GM06990 (cell line): Measurements from ENCODE around the gene DEFB132.

Source experiments
- DNase-seq: peaks from one replicate; pipeline ENCODE4 v3.0.0-alpha.2; 2011; ENCODE audit not compliant: insufficient read length; ENCODE audit errors: extremely low read depth
- H3K27me3 ChIP-seq: replicated peaks from 2 replicates; pipeline ENCODE4 v1.6.0; 2011; ENCODE audit warnings: low read length; ENCODE audit not compliant: control insufficient read depth, insufficient read depth
- H3K36me3 ChIP-seq: 2 replicates; pipeline ENCODE4 v1.5.1; 2011; ENCODE audit warnings: low read length; ENCODE audit not compliant: control insufficient read depth, insufficient read depth
- H3K4me3 ChIP-seq: replicated peaks from 2 replicates; pipeline ENCODE4 v1.5.1; 2011; ENCODE audit warnings: low read depth, mild to moderate bottlenecking, control low read depth, low read length
- TF ChIP-seq, protein P1 (sequence below): IDR thresholded peaks from 2 replicates; pipeline ENCODE4 v1.5.1; 2011; ENCODE audit warnings: low read length, control low read depth, mild to moderate bottlenecking, inconsistent platforms; ENCODE audit not compliant: insufficient read depth, poor library complexity, severe bottlenecking

The DEFB132 gene, protein sequence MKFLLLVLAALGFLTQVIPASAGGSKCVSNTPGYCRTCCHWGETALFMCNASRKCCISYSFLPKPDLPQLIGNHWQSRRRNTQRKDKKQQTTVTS

DNA sequence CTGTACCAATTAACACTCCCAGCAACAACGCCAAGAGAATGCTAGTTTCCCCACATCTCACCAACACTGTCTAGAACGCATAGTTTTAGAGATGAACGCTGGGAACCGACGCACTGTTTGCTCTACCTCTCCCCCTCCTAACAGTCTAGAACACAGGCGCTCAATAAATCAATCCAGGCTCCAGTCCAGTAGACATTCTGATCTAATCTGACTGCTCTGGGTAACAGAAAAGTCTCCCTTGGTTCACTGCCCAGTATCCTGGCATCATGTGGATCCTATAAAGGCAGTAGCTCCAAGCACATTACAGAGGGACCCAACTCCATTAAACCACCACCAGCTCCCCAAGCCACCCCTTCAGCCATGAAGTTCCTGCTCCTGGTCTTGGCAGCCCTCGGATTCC lies at the start of gene DEFB132:
Gene DEFB132 (plus strand): TSS at position 306 of the 400 bp plus-strand sequence. CDS start 55 bp downstream, at position 361.
- Histone ChIP-seq H3K36me3 (no peaks in the 10 kb centered on the region), H3K4me3 (no peak within 1 kb of the TSS), H3K27me3 (no peaks in the 10 kb centered on the region)
- DNase-seq = no peak
- TF ChIP-seq, protein P1, sequence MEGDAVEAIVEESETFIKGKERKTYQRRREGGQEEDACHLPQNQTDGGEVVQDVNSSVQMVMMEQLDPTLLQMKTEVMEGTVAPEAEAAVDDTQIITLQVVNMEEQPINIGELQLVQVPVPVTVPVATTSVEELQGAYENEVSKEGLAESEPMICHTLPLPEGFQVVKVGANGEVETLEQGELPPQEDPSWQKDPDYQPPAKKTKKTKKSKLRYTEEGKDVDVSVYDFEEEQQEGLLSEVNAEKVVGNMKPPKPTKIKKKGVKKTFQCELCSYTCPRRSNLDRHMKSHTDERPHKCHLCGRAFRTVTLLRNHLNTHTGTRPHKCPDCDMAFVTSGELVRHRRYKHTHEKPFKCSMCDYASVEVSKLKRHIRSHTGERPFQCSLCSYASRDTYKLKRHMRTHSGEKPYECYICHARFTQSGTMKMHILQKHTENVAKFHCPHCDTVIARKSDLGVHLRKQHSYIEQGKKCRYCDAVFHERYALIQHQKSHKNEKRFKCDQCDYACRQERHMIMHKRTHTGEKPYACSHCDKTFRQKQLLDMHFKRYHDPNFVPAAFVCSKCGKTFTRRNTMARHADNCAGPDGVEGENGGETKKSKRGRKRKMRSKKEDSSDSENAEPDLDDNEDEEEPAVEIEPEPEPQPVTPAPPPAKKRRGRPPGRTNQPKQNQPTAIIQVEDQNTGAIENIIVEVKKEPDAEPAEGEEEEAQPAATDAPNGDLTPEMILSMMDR = no peak

- no peak for DNase-seq
- Histone ChIP-seq H3K4me3 (no peak overlapping the region), H3K36me3 (no peaks in the 10 kb centered on the region), H3K27me3 (no peaks in the 10 kb centered on the region)
- TF ChIP-seq, protein P1 = peak; percentile 52
These were observed 48.5 kb upstream of the DEFB132 start for GRCh38 chr20:208942-209566.

GRCh38 chr20:210809-211502 lies 46.6 kb upstream of the DEFB132 start:
- no peaks in the 10 kb centered on the region for H3K27me3 ChIP-seq
- H3K4me3 ChIP-seq = no peak overlapping the region
- TF ChIP-seq, protein P1 = no peak
- no peak for DNase-seq
- no peaks in the 10 kb centered on the region for H3K36me3 ChIP-seq

GRCh38 chr20:214383-214782 lies 43.1 kb upstream of the DEFB132 start:
- Histone ChIP-seq H3K4me3 (no peak overlapping the region), H3K27me3 (no peaks in the 10 kb centered on the region), H3K36me3 (no peaks in the 10 kb centered on the region)
- TF ChIP-seq, protein P1 = no peak
- no peak for DNase-seq

- TF ChIP-seq, protein P1 = no peak
- DNase-seq = no peak
- Histone ChIP-seq H3K36me3 (no peaks in the 10 kb centered on the region), H3K4me3 (no peak overlapping the region), H3K27me3 (no peaks in the 10 kb centered on the region)
These were observed 41.7 kb upstream of the DEFB132 start for GRCh38 chr20:215796-216195.
